Measurements from ENCODE around the gene NFIB.

The NFIB gene

GRCh38 chr9:14066032-14066431, 247.9 kb downstream of the NFIB start:
- no peak overlapping the region for H3K27ac Mint-ChIP-seq
- no peaks in the 10 kb centered on the region for H3K9me3 Mint-ChIP-seq
- no peak for DNase-seq
- no peak for TF ChIP-seq CTCF (IDR thresholded peaks at IDR 0.05)
- H3K27me3 Mint-ChIP-seq (ENCODE audit: low read depth, poor library complexity), result no peaks in the 10 kb centered on the region
- no peaks in the 10 kb centered on the region for H3K36me3 Mint-ChIP-seq (ENCODE audit: low read depth)
- H3K4me1 Mint-ChIP-seq, result peaks cover 15% of the 10 kb centered on the region
- H3K4me3 Mint-ChIP-seq, result no peak overlapping the region

- H3K36me3 Mint-ChIP-seq (ENCODE audit: low read depth), result no peaks in the 10 kb centered on the region
- H3K4me3 Mint-ChIP-seq, result no peak overlapping the region
- peaks cover 8% of the 10 kb centered on the region for H3K4me1 Mint-ChIP-seq
- TF ChIP-seq CTCF (IDR thresholded peaks at IDR 0.05), result no peak
- no peaks in the 10 kb centered on the region for H3K9me3 Mint-ChIP-seq
- no peak overlapping the region for H3K27ac Mint-ChIP-seq
- H3K27me3 Mint-ChIP-seq (ENCODE audit: low read depth, poor library complexity), result no peaks in the 10 kb centered on the region
- DNase-seq, result no peak
Measured at GRCh38 chr9:14064940-14065339, 249.0 kb downstream of the NFIB start.

GRCh38 chr9:14063756-14064155, 250.2 kb downstream of the NFIB start:
- H3K36me3 Mint-ChIP-seq (ENCODE audit: low read depth), result no peaks in the 10 kb centered on the region
- H3K4me3 Mint-ChIP-seq, result no peak overlapping the region
- DNase-seq, result no peak
- peaks cover 8% of the 10 kb centered on the region for H3K4me1 Mint-ChIP-seq
- no peaks in the 10 kb centered on the region for H3K9me3 Mint-ChIP-seq
- TF ChIP-seq CTCF (IDR thresholded peaks at IDR 0.05), result no peak
- H3K27ac Mint-ChIP-seq, result no peak overlapping the region
- no peaks in the 10 kb centered on the region for H3K27me3 Mint-ChIP-seq (ENCODE audit: low read depth, poor library complexity)

DNA sequence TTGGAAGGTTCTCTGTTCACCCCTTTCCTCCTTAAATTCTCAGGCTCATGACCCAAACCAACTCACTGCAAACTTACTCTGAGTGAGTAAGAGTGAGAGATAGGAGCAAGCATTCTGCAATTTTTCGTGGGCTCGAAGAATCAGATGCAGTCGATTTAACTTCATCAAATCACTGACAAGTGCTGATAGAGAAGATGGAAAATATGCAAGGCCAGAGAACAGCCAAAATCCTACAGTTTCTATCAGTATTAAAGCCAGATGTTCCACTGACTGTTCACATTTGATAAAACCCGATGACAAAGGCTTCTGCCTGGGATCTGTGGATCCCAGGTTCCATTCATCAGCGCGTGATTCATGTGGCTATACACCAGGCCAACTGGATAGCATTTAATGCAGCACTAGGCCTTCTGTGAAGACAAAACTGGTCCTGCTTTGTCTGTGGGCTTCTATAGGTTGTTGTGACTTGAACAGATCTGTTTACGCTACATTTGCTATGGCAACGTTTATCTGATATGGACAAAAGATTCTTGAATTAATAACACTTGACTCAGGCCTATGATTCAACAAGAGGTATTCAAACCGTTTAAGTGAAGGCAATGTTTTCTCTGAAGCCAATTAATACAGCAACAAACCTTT, 251.2 kb downstream of the NFIB start:
- TF ChIP-seq CTCF (IDR thresholded peaks at IDR 0.05), result no peak
- DNase-seq, result no peak
- no peaks in the 10 kb centered on the region for H3K36me3 Mint-ChIP-seq (ENCODE audit: low read depth)
- no peak overlapping the region for H3K27ac Mint-ChIP-seq
- H3K4me1 Mint-ChIP-seq, result peaks cover 16% of the 10 kb centered on the region
- no peaks in the 10 kb centered on the region for H3K27me3 Mint-ChIP-seq (ENCODE audit: low read depth, poor library complexity)
- H3K9me3 Mint-ChIP-seq, result no peaks in the 10 kb centered on the region
- H3K4me3 Mint-ChIP-seq, result no peak overlapping the region

DNA sequence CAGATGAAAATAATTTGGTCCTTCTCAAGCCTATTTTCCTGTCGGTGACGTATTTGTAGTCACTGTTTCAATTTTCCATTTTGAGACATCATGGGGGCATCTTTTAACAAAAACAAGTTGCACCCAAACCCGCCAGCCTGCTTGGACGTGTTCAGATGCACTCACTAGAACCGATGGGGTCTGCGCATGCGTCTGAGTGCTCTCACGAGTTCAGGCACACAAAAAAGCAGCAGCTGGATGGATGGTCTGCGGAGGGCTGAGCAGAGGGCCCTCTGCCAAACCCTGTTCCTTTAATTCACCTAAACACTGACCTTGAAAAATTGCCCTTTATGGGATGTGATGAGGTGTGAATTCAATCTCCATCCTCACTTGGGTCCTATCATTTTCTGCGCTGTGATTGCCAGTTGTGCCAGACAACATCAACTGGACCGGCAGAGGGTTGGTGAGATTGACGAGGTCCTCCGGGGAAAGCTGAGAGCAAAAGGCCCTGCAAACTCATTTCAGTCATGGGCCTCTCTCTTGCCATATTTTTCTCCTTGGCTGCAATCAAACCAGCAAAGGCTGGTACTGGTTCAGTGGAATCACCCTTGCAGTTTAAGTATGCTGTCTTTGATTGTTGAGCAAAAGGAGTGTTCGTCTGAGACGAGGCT, 251.9 kb downstream of the NFIB start:
- Mint-ChIP-seq H3K4me1 (peaks cover 22% of the 10 kb centered on the region), H3K36me3 (ENCODE audit: low read depth) (no peaks in the 10 kb centered on the region), H3K27ac (no peak overlapping the region), H3K9me3 (no peaks in the 10 kb centered on the region), H3K27me3 (ENCODE audit: low read depth, poor library complexity) (no peaks in the 10 kb centered on the region), H3K4me3 (no peak overlapping the region)
- no peak for TF ChIP-seq CTCF (IDR thresholded peaks at IDR 0.05)
- no peak for DNase-seq

DNA sequence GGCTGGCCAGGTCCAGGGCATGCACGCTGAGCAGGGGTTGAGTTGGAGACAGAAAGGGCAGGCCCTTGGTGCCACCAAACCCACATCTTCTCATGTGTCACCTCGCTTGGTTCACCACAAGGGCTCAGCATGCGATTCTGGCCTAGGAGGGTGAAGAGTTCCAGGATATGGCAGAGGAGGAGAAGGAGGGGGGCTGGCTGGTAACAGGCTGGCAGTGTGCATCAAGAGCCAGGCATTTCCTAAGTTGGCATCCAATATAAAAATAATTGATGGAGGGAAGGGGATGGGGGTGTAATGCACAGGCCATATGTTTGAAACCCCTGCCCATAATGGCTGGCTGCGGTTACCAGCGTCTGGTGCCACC, 255.6 kb downstream of the NFIB start:
- Mint-ChIP-seq H3K27ac (peak overlapping the region; percentile 76), H3K4me1 (peaks cover 51% of the 10 kb centered on the region), H3K36me3 (ENCODE audit: low read depth) (no peaks in the 10 kb centered on the region), H3K9me3 (no peaks in the 10 kb centered on the region), H3K27me3 (ENCODE audit: low read depth, poor library complexity) (no peaks in the 10 kb centered on the region), H3K4me3 (no peak overlapping the region)
- DNase-seq, result no peak
- no peak for TF ChIP-seq CTCF (IDR thresholded peaks at IDR 0.05)
